ENCODE data around the gene CA4.
"Not testable (repeated sequence)": the region's sequence is repeated elsewhere in the genome, so short reads cannot be mapped to it uniquely, and the experiment has no call there.

DNA sequence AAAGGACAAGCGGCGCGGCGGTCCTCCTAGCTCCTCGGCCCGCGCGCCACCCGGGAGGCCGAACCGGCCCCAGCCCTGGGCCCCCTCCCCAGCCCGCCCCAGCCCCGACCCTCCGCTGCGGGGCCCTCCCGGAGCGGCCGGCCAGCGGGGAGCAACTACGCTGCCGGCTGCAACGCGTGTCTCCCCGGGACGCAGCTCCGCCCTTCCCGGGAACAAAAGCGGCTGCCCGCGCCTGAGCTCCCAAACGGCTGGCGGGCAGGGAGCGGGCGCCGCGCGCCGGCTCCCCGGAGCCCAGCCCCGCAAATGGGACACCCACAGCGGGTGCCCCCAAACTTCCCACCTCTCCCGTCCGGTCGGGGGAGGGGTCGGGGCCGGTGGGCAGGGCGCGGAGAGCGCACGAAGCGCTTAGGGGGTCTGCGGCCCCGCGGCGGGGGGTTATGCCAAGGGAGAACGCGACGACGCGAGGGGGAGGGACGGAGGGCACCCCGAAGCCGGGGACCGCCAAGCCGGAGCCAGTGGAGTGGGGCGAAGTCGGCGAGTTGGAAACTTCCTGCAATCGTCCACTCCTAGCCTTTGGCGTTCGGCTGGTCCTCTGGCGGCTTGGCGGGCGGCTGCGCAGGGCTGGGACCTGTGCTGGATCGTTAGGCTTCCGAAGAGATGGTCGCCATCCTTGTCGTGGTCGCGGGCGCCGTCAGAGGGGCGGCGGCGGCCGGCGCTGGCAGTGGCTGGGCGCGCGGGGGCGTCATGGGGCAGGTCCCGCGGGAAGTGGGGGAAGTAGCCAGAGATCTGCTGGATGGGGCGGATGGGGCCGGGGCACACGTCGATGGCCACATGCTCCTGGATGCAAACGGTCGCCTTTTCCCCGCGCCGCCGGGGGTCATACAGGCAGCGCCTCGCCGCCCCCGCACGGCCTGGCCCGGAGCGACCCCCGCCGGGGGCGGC is 29.7 kb upstream of the CA4 start:
- not testable (repeated sequence) for TF ChIP-seq POLR2AphosphoS5, POLR2A, CTCF (IDR thresholded peaks at IDR 0.05)

All from prostate gland (tissue), 2 donors.